GM19023 (cell line): ENCODE measurements around the gene CFB.
A peak's percentile ranks its signal among the peaks of the same experiment; 100 is the strongest.
"Not testable (repeated sequence)": the region's sequence is repeated elsewhere in the genome, so short reads cannot be mapped to it uniquely, and the experiment has no call there.

Source experiments
- ATAC-seq: cut with Tn5 transposase; IDR thresholded peaks from one replicate; pipeline ENCODE4 v1.9.1; 2021; ENCODE audit warnings: mild to moderate bottlenecking, moderate library complexity; ENCODE audit not compliant: unreplicated experiment

Gene CFB

GRCh38 chr6:31970604-31971271 lies 24.8 kb downstream of the CFB start:
- no peak for ATAC-seq

- no peak for ATAC-seq
These were observed 25.5 kb downstream of the CFB start for GRCh38 chr6:31971279-31971992.

GRCh38 chr6:31971993-31972708 lies 26.3 kb downstream of the CFB start, which contains the start of gene DXO:
Gene DXO, minus strand, starts transcription at chr6:31972138. Its CDS starts 463 bp downstream, at chr6:31971675.
- peak; percentile 93 for ATAC-seq

- ATAC-seq = no peak
These were observed 26.9 kb downstream of the CFB start for GRCh38 chr6:31972709-31973350.

DNA sequence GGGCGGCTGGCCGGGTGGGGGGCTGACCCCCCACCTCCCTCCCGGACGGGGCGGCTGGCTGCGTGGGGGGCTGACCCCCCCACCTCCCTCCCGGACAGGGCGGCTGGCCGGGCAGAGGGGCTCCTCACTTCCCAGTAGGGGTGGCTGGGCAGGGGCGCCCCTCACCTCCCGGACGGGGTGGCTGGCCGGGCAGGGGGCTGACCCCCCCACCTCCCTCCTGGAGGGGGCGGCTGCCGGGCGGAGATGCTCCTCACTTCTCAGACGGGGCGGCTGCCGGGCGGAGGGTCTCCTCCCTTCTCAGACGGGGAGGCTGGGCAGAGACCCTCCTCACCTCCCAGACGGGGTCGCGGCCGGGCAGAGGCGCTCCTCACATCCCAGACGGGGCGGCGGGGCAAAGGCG lies 30.2 kb downstream of the CFB start:
- not testable (repeated sequence) for ATAC-seq

- ATAC-seq = no peak
These were observed 32.0 kb downstream of the CFB start for GRCh38 chr6:31977816-31978431.

GRCh38 chr6:31978831-31979230 lies 32.9 kb downstream of the CFB start:
- ATAC-seq = no peak

- ATAC-seq = no peak
These were observed 33.5 kb downstream of the CFB start for GRCh38 chr6:31979238-31979898.

DNA sequence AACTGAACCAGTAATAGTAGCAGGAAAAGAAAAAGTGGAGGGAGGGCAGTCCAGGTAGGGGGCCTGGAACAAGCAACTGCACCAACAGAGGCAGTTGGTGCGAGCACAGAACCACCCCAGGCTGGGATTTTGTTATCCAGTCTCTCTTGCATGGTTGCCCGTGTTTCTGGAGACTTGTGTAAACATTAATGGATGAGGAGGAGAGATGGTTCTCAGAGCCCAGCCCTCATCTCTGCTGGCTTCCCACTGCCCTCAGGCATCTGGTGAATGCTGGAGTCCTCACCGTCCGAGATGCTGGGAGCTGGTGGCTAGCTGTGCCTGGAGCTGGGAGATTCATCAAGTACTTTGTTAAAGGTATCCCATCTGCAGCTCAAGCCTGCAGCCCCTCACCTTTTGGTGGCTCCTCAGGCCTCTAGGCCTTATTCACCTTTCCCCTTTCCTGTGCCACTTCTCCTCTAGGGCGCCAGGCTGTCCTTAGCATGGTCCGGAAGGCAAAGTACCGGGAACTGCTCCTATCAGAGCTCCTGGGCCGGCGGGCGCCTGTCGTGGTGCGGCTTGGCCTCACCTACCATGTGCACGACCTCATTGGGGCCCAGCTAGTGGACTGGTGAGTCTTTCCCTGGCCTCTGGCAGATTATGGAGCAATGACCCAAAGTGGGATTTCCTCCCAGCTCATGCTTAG lies 34.4 kb downstream of the CFB start:
- not testable (repeated sequence) for ATAC-seq

DNA sequence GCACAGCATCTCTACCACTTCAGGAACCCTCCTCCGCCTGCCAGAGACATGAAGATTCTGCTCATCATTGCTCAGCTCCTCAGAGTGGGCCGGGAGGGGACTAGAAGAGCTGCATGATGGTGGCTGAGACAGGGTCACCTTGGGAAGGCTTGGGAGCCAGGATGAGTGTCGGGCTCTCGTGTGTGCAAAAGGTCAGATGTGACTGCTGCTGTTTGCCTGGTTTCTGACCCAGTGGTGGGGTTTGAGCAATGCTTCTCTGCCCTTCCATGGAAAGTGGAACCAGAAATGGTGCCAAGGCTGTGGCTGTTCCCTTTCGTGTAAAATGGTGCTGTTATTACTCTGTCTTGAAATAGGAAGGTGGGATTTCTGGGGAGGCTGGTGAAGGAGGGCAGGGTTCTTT lies 35.1 kb downstream of the CFB start:
- ATAC-seq = not testable (repeated sequence)

DNA sequence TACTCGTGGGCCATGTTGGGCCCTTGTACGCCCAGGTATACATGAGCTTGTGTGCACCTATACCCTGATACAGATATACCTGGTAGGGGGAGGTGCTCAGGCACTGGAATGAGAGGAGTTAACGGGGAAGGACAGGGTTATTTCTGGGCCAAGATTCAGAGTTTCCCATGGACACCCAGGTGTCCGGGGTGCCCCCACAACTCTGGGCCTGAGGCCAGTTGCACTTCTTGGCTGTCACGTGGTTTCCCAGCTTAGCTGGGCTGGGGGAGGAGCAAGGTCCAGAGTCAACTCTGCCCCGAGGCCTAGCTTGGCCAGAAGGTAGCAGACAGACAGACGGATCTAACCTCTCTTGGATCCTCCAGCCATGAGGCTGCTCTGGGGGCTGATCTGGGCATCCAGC lies 35.8 kb downstream of the CFB start, which contains the start of gene C4A:
Gene C4A (plus strand): TSS at position 314 of the 400 bp plus-strand sequence. CDS start 51 bp downstream, at position 365.
- ATAC-seq = not testable (repeated sequence)

GRCh38 chr6:31989363-31989762 lies 43.5 kb downstream of the CFB start:
- ATAC-seq = not testable (repeated sequence)

- ATAC-seq = not testable (repeated sequence)
These were observed 48.5 kb downstream of the CFB start for GRCh38 chr6:31994421-31994820.

GRCh38 chr6:31996385-31996784 lies 50.5 kb downstream of the CFB start:
- ATAC-seq = not testable (repeated sequence)
